CD14-positive monocyte (primary cell): ENCODE data around the gene FOXA1. TPM values are rescaled to one million over a fixed set of nuclear protein-coding genes. Genes with fewer than 3 reads are reported as not detected.

Experiments used
- DNase-seq, 3 donors: peaks; one replicate each; pipeline ENCODE4 v3.0.0-alpha.2; 2011 to 2022
- H2AFZ ChIP-seq: 2 replicates; pipeline ENCODE4 v1.6.0; 2012; ENCODE audit warnings: mild to moderate bottlenecking, low read depth, low read length, inconsistent platforms; ENCODE audit not compliant: insufficient read depth, poor library complexity, severe bottlenecking
- H3K27ac ChIP-seq, 2 donors: 1 replicate in 1 of 2; 2 replicates in 1 of 2; pipeline ENCODE4 v1.5.1; 2012 to 2013; ENCODE audit warnings: low read length in 2 of 2, control low read depth in 1 of 2, inconsistent platforms in 1 of 2, low read depth in 1 of 2, mild to moderate bottlenecking in 1 of 2
- H3K27me3 ChIP-seq, 2 donors: one replicate each; pipeline versions ENCODE4 v1.6.0 to v1.6.1; 2011 to 2013; ENCODE audit warnings: low read length in 2 of 2; ENCODE audit not compliant: control insufficient read depth in 2 of 2, insufficient read depth in 2 of 2
- H3K36me3 ChIP-seq, 2 donors: replicated peaks in 1 of 2; 1 replicate in 1 of 2; 2 replicates in 1 of 2; pipeline versions ENCODE4 v1.5.1 to v1.6.1; 2012 to 2013; ENCODE audit warnings: low read length in 2 of 2, control low read depth in 1 of 2, inconsistent platforms in 1 of 2, mild to moderate bottlenecking in 1 of 2; ENCODE audit not compliant: insufficient read depth in 2 of 2, control insufficient read depth in 1 of 2
- H3K4me1 ChIP-seq, 2 donors: 1 replicate in 1 of 2; 2 replicates in 1 of 2; pipeline versions ENCODE4 v1.5.1 to v1.6.1; 2012 to 2013; ENCODE audit warnings: low read length in 2 of 2, control low read depth in 1 of 2, inconsistent platforms in 1 of 2, mild to moderate bottlenecking in 1 of 2, moderate library complexity in 1 of 2; ENCODE audit not compliant: insufficient read depth in 2 of 2, control insufficient read depth in 1 of 2
- H3K4me2 ChIP-seq: replicated peaks from 2 replicates; pipeline ENCODE3; 2012; ENCODE audit warnings: low read length, moderate library complexity, mild to moderate bottlenecking; ENCODE audit not compliant: poor library complexity, severe bottlenecking; ENCODE audit errors: extremely low read depth
- H3K4me3 ChIP-seq, 3 experiments: fragments of 200-600 bp in 1 of 3; sonication (generic) in 1 of 3; replicated peaks in 1 of 3; 1 replicate in 2 of 3; 2 replicates in 1 of 3; pipeline ENCODE4 v1.5.1; 2011 to 2013; ENCODE audit warnings: low read length in 3 of 3, mild to moderate bottlenecking in 3 of 3, control low read depth in 2 of 3, low read depth in 2 of 3, inconsistent platforms in 1 of 3, moderate library complexity in 1 of 3
- H3K79me2 ChIP-seq: 2 replicates; pipeline ENCODE4 v1.6.0; 2012; ENCODE audit warnings: mild to moderate bottlenecking, control low read depth, inconsistent platforms, low read length, moderate library complexity; ENCODE audit not compliant: insufficient read depth
- H3K9ac ChIP-seq: 2 replicates; pipeline ENCODE4 v1.6.0; 2017; ENCODE audit warnings: low read length, mild to moderate bottlenecking; ENCODE audit not compliant: insufficient read depth, poor library complexity, severe bottlenecking
- H3K9me3 ChIP-seq, 2 donors: replicated peaks in 1 of 2; 1 replicate in 1 of 2; 2 replicates in 1 of 2; pipeline versions ENCODE4 v1.5.1 to v1.6.1; 2012 to 2013; ENCODE audit warnings: low read length in 2 of 2, control low read depth in 1 of 2; ENCODE audit not compliant: control insufficient read depth in 1 of 2, insufficient read depth in 1 of 2
- H4K20me1 ChIP-seq: 2 replicates; pipeline ENCODE4 v1.6.0; 2012; ENCODE audit warnings: mild to moderate bottlenecking, low read length, control low read depth, moderate library complexity; ENCODE audit not compliant: insufficient read depth
- H3K27ac Mint-ChIP-seq, 7 donors: one replicate each; pipeline ENCODE4 v1.8.0; 2020; ENCODE audit warnings: mild to moderate bottlenecking in 7 of 7, mixed read lengths in 7 of 7, moderate library complexity in 6 of 7, inconsistent platforms in 2 of 7
- H3K27me3 Mint-ChIP-seq, 3 donors: one replicate each; pipeline ENCODE4 v1.8.0; 2021 to 2022; ENCODE audit warnings: low read depth in 3 of 3, mild to moderate bottlenecking in 3 of 3, mixed read lengths in 3 of 3, moderate library complexity in 3 of 3, inconsistent platforms in 1 of 3
- H3K36me3 Mint-ChIP-seq, 2 donors: one replicate each; pipeline ENCODE4 v1.8.0; 2020; ENCODE audit warnings: mixed read lengths in 2 of 2, inconsistent platforms in 1 of 2, mild to moderate bottlenecking in 1 of 2
- H3K4me1 Mint-ChIP-seq: one replicate; pipeline ENCODE4 v1.8.0; 2020; ENCODE audit warnings: mild to moderate bottlenecking, mixed read lengths
- H3K4me3 Mint-ChIP-seq, 2 donors: one replicate each; pipeline ENCODE4 v1.8.0; 2020; ENCODE audit warnings: mild to moderate bottlenecking in 2 of 2, mixed read lengths in 2 of 2, moderate library complexity in 1 of 2
- H3K9me3 Mint-ChIP-seq, 7 donors: one replicate each; pipeline ENCODE4 v1.8.0; 2020 to 2022; ENCODE audit warnings: mixed read lengths in 7 of 7, mild to moderate bottlenecking in 6 of 7, moderate library complexity in 6 of 7, inconsistent platforms in 2 of 7
- WGBS: methylation state at CpG from one replicate; pipeline ENCODE4 v1.1.5; 2013; ENCODE audit warnings: missing lambda C conversion rate; ENCODE audit not compliant: insufficient coverage; 5-methylcytosine and 5-hydroxymethylcytosine counted together
- intact Hi-C, 2 donors: fragments of 100-400 bp; cut with micrococcal nuclease; formaldehyde crosslinking; loops; one replicate each; pipeline versions ENCODE4 v1.15.0 to v1.15.1; 2023
- polyA plus RNA-seq, 3 donors: library from polyadenylated mRNA; depleted of rRNA in 1 of 3; unstranded in 2 of 3; stranded (reverse) in 1 of 3; fragments of 300-500 nt in 2 of 3; fragments of >200 nt in 1 of 3; fragmentation: Illumina TruSeq in 2 of 3; gene quantifications; 1 replicate in 2 of 3; 2 replicates in 1 of 3; pipeline ENCODE4 v1.2.3, GENCODE V29; 2012 to 2021
- TF ChIP-seq, protein P1 (sequence below): fragments of 200-600 bp; IDR thresholded peaks from one replicate; pipeline ENCODE4 v1.8.0; 2022; ENCODE audit warnings: antibody characterized with exemption, mild to moderate bottlenecking

The FOXA1 gene
- polyA plus RNA-seq, 3 donors: 0.09 TPM; not detected in 2

- Mint-ChIP-seq H3K4me1 (no peaks in the 10 kb centered on the region), H3K4me3 (peak overlapping the region in 1 of 2 donors; percentile 80), H3K27me3 (peaks cover 87 to 96% (median 87%) of the 10 kb centered on the region in 3 donors), H3K36me3 (peaks cover 0 to 6% of the 10 kb centered on the region in 2 donors), H3K9me3 (peaks cover 5 to 56% (median 29%) of the 10 kb centered on the region in 7 donors), H3K27ac (no peak overlapping the region)
- Histone ChIP-seq H3K36me3 (no peaks in the 10 kb centered on the region), H3K79me2 (no peaks in the 10 kb centered on the region), H3K4me1 (no peaks in the 10 kb centered on the region), H4K20me1 (no peaks in the 10 kb centered on the region), H3K27me3 (peaks cover 79 to 96% of the 10 kb centered on the region in 2 donors), H2AFZ (no peak overlapping the region), H3K9me3 (peaks cover 12 to 63% of the 10 kb centered on the region in 2 donors), H3K4me3 (no peak overlapping the region), H3K27ac (no peak overlapping the region), H3K4me2 (no peak overlapping the region), H3K9ac (no peak overlapping the region)
- no CpG with 5 or more reads among the region's 4 CpGs for WGBS
- TF ChIP-seq, protein P1, sequence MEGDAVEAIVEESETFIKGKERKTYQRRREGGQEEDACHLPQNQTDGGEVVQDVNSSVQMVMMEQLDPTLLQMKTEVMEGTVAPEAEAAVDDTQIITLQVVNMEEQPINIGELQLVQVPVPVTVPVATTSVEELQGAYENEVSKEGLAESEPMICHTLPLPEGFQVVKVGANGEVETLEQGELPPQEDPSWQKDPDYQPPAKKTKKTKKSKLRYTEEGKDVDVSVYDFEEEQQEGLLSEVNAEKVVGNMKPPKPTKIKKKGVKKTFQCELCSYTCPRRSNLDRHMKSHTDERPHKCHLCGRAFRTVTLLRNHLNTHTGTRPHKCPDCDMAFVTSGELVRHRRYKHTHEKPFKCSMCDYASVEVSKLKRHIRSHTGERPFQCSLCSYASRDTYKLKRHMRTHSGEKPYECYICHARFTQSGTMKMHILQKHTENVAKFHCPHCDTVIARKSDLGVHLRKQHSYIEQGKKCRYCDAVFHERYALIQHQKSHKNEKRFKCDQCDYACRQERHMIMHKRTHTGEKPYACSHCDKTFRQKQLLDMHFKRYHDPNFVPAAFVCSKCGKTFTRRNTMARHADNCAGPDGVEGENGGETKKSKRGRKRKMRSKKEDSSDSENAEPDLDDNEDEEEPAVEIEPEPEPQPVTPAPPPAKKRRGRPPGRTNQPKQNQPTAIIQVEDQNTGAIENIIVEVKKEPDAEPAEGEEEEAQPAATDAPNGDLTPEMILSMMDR: no peak
- DNase-seq: no peak
- intact Hi-C loops: no loop called here
Measured at GRCh38 chr14:37587131-37587803, 7.8 kb downstream of the FOXA1 start.

DNA sequence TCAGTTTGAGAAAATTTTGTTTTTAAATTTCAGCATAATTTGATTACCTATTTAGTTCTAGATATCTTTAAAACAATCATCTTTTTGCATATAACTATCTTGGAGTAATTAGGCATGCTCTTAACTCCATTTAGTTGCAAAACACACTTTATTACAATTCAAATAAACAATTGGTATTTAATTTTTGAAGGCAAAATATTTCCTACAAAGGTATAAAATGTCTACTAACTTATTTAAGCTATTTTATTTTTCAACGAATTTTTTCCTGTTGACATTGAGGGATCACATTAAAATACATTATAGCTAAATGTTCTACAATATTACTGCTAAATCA, 8.3 kb downstream of the FOXA1 start:
- no peak for DNase-seq
- Mint-ChIP-seq H3K4me3 (peak overlapping the region in 1 of 2 donors; percentile 68), H3K9me3 (peaks cover 3 to 53% (median 26%) of the 10 kb centered on the region in 7 donors), H3K36me3 (peaks cover 0 to 3% of the 10 kb centered on the region in 2 donors), H3K27ac (no peak overlapping the region), H3K4me1 (no peaks in the 10 kb centered on the region), H3K27me3 (peaks cover 82 to 93% (median 83%) of the 10 kb centered on the region in 3 donors)
- no peak overlapping the region for H2AFZ ChIP-seq
- no peak overlapping the region for H3K9ac ChIP-seq
- H3K9me3 ChIP-seq: peaks cover 12 to 59% of the 10 kb centered on the region in 2 donors
- H3K4me1 ChIP-seq: no peaks in the 10 kb centered on the region
- H4K20me1 ChIP-seq: no peaks in the 10 kb centered on the region
- WGBS: no CpG with 5 or more reads among the region's 1 CpG
- H3K27me3 ChIP-seq: peaks cover 81 to 97% of the 10 kb centered on the region in 2 donors
- H3K79me2 ChIP-seq: no peaks in the 10 kb centered on the region
- TF ChIP-seq, protein P1: no peak
- no peak overlapping the region for H3K4me3 ChIP-seq
- H3K36me3 ChIP-seq: no peaks in the 10 kb centered on the region
- H3K27ac ChIP-seq: no peak overlapping the region
- intact Hi-C loops: no loop called here
- H3K4me2 ChIP-seq: no peak overlapping the region
